ENCODE data around the gene ATG7. TPM values are rescaled to one million over a fixed set of nuclear protein-coding genes. Genes with fewer than 3 reads are reported as not detected.
"Not testable (repeated sequence)": the region's sequence is repeated elsewhere in the genome, so short reads cannot be mapped to it uniquely, and the experiment has no call there.

The ATG7 gene
- total and polyA plus RNA-seq, 2 experiments from 2014 or later = 22.2 to 22.9 TPM

DNA sequence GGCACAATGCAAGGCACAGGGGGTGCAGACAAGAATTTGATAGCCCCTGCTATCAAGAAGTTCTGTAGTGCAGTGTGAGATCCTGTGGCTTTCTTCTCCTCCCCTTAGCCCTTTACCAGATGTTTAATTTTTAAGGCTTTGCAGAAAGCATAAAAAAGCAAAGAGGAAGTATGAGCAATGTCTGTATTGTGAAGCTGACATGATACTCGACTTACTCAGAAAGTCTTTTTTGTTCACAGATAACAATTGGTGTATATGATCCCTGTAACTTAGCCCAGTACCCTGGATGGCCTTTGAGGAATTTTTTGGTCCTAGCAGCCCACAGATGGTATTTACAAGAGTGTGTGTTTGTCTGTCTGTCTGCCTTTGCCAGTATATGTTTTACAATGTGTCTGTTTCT is 58.9 kb downstream of the ATG7 start:
- no peaks in the 10 kb centered on the region for H3K4me1 ChIP-seq (ENCODE audit: low read depth)
- H3K36me3 ChIP-seq = peaks cover 2% of the 10 kb centered on the region
- H3K27me3 ChIP-seq = no peaks in the 10 kb centered on the region
- H3K27ac ChIP-seq = no peak overlapping the region
- peak in 1 of 2 donors; percentile 40 for DNase-seq (ENCODE audit: low read depth in 1 of 2, low spot score in 1 of 2)
- TF ChIP-seq, protein P1, sequence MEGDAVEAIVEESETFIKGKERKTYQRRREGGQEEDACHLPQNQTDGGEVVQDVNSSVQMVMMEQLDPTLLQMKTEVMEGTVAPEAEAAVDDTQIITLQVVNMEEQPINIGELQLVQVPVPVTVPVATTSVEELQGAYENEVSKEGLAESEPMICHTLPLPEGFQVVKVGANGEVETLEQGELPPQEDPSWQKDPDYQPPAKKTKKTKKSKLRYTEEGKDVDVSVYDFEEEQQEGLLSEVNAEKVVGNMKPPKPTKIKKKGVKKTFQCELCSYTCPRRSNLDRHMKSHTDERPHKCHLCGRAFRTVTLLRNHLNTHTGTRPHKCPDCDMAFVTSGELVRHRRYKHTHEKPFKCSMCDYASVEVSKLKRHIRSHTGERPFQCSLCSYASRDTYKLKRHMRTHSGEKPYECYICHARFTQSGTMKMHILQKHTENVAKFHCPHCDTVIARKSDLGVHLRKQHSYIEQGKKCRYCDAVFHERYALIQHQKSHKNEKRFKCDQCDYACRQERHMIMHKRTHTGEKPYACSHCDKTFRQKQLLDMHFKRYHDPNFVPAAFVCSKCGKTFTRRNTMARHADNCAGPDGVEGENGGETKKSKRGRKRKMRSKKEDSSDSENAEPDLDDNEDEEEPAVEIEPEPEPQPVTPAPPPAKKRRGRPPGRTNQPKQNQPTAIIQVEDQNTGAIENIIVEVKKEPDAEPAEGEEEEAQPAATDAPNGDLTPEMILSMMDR (IDR thresholded peaks at IDR 0.05; ENCODE audit: low read depth, low read length) = no peak
- no peak overlapping the region for H3K4me3 ChIP-seq
- no peaks in the 10 kb centered on the region for H3K9me3 ChIP-seq (ENCODE audit: low read depth)

DNA sequence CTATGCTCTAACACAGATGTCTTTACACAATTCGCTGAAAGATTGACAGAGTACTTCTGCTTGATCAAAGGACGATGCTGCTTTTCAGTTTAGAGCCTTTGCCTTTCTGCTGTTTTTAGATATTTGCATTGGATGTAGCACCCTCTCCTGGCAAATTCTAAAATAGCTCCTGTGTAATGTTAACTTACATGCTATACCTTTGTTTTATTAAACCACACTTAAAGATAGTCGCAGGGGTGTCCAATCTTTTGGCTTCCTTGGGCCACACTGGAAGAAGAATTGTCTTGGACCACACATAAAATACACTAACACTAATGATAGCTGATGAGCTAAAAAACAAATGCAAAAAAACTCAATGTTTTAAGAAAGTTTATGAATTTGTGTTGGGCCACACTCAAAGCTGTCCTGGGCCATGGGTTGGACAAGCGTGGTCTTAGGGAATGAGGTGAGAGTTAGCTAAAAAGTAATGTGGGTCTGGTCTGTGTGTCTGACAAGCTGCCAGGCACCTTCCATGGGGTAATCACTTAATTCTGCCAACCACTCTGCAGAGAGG is 62.9 kb downstream of the ATG7 start:
- no peaks in the 10 kb centered on the region for H3K27me3 ChIP-seq
- peak; percentile 59 to 84 for DNase-seq (ENCODE audit: low read depth in 1 of 2, low spot score in 1 of 2)
- TF ChIP-seq, protein P1 (IDR thresholded peaks at IDR 0.05; ENCODE audit: low read depth, low read length) = peak; percentile 60

DNA sequence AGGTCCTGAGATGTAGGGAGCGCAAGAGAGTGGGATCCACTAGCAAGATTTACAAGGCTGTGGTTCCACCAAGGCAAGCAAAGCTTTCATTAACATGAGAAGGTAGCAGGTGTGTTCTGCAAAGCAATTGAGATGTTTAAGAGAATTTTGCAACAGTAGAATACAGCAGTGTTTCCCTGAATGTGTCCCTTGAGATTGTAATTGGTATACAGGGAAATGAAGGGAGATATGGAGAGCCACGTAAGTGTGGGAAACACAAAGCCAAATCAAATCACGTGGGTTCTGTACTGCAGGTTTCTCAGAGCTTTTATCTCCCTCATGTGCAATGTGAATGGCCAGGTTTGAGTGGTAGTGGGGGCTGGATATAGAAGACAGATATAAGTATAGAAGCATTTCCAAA is 67.3 kb downstream of the ATG7 start:
- Histone ChIP-seq H3K27me3 (no peaks in the 10 kb centered on the region), H3K4me3 (no peak overlapping the region), H3K4me1 (ENCODE audit: low read depth) (no peaks in the 10 kb centered on the region), H3K9me3 (ENCODE audit: low read depth) (no peaks in the 10 kb centered on the region), H3K27ac (no peak overlapping the region), H3K36me3 (no peaks in the 10 kb centered on the region)
- TF ChIP-seq, protein P1 (IDR thresholded peaks at IDR 0.05; ENCODE audit: low read depth, low read length) = no peak
- no peak for DNase-seq (ENCODE audit: low read depth in 1 of 2, low spot score in 1 of 2)

More for the DNA sequence above, 62.9 kb downstream of the ATG7 start:
- no peaks in the 10 kb centered on the region for H3K4me1 ChIP-seq (ENCODE audit: low read depth)
- no peaks in the 10 kb centered on the region for H3K36me3 ChIP-seq
- H3K27ac ChIP-seq = no peak overlapping the region
- H3K4me3 ChIP-seq = no peak overlapping the region
- no peaks in the 10 kb centered on the region for H3K9me3 ChIP-seq (ENCODE audit: low read depth)

DNA sequence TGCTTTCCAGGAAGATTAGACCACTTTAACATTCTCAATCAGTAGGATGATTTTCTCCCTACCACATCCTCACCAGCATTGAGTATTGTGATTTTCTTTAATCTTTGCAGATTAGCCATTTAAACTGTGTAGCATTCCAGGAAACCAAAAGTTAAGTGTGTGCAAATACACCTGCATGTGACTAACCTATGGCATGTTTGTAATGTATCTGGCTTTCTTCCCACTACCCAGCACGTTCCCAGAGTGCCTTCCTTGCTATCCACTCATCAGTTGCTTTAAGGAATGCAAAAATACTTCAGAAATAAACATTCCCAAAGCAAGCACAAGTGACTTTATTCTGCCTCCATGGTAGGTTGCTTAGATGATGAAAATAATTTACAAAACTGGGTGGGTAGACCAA is 74.2 kb downstream of the ATG7 start:
- Histone ChIP-seq H3K4me3 (no peak overlapping the region), H3K27ac (no peak overlapping the region), H3K36me3 (no peaks in the 10 kb centered on the region), H3K4me1 (ENCODE audit: low read depth) (no peaks in the 10 kb centered on the region), H3K27me3 (no peaks in the 10 kb centered on the region), H3K9me3 (ENCODE audit: low read depth) (no peaks in the 10 kb centered on the region)
- no peak for DNase-seq (ENCODE audit: low read depth in 1 of 2, low spot score in 1 of 2)
- TF ChIP-seq, protein P1 (IDR thresholded peaks at IDR 0.05; ENCODE audit: low read depth, low read length) = no peak

DNA sequence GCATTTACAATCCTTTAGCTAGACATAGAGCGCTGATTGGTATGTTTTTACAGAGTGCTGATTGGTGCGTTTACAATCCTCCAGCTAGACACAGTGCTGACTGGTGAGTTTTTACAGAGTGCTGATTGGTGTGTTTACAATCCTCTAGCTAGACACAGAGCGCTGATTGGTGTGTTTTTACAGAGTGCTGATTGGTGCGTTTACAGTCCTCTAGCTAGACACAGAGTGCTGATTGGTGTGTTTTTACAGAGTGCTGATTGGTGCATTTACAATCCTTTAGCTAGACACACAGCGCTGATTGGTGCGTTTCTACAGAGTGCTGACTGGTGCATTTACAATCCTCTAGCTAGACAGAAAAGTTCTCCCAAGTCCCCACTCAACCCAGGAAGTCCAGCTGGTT is 76.7 kb downstream of the ATG7 start:
- H3K27ac ChIP-seq; H3K27me3 ChIP-seq; DNase-seq (ENCODE audit: low read depth in 1 of 2, low spot score in 1 of 2); H3K4me3 ChIP-seq; H3K4me1 ChIP-seq (ENCODE audit: low read depth); H3K9me3 ChIP-seq (ENCODE audit: low read depth); H3K36me3 ChIP-seq: not testable (repeated sequence)

DNA sequence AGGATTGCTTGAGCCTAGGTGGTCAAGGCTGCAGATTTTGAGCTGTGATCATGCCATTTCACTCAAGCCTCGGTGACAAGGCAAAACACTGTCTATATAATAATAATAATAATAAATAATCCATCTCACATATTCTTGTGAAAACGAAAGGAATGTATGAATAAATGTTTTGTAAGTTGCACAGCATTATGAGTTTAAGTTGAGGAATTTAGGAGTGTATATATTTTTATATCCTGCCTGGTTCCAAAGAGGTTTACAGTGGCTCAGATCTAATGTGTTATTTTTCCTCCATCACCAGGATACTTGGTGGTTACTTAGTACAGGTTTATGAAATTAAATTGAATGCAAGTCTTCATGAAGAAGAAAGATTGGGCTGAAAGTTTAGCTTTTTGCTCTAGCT is 77.2 kb downstream of the ATG7 start:
- Histone ChIP-seq H3K4me3 (no peak overlapping the region), H3K36me3 (no peaks in the 10 kb centered on the region), H3K27me3 (no peaks in the 10 kb centered on the region), H3K9me3 (ENCODE audit: low read depth) (no peaks in the 10 kb centered on the region), H3K4me1 (ENCODE audit: low read depth) (no peaks in the 10 kb centered on the region), H3K27ac (no peak overlapping the region)
- TF ChIP-seq, protein P1 (IDR thresholded peaks at IDR 0.05; ENCODE audit: low read depth, low read length) = no peak
- DNase-seq (ENCODE audit: low read depth in 1 of 2, low spot score in 1 of 2) = no peak

Measured in cardiac muscle cell (in vitro differentiated cells and primary cell).